Ovary (tissue), 9 donors: ENCODE measurements around the gene TRIM63. TPM values are rescaled to one million over a fixed set of nuclear protein-coding genes. Genes with fewer than 3 reads are reported as not detected.

Experiments used
- DNase-seq, 5 donors: peaks; one replicate each; pipeline ENCODE4 v3.0.0-alpha.2; 2019 to 2020
- H3K27ac ChIP-seq, 2 donors: fragments of 200-600 bp; one replicate each; pipeline versions ENCODE4 v1.5.1 to v1.8.0; 2019 to 2022
- H3K27me3 ChIP-seq: fragments of 200-600 bp; one replicate; pipeline ENCODE4 v1.8.0; 2022
- H3K36me3 ChIP-seq: fragments of 200-600 bp; sonication (generic); one replicate; pipeline ENCODE4 v1.5.1; 2019
- H3K4me1 ChIP-seq: one replicate; pipeline ENCODE4 v1.8.1; 2013; ENCODE audit warnings: mild to moderate bottlenecking, moderate library complexity; ENCODE audit not compliant: insufficient read depth
- H3K4me3 ChIP-seq: fragments of 200-600 bp; sonication (generic); one replicate; pipeline ENCODE4 v1.5.1; 2017
- H3K9me3 ChIP-seq, 2 donors: fragments of 200-600 bp in 1 of 2; sonication (generic) in 1 of 2; one replicate each; pipeline versions ENCODE4 v1.5.1 to v1.8.1; 2013 to 2019; ENCODE audit warnings: mild to moderate bottlenecking in 1 of 2, moderate library complexity in 1 of 2
- CTCF ChIP-seq, 3 donors: fragments of 450-650 bp in 2 of 3; fragments of 200-600 bp in 1 of 3; IDR thresholded peaks; one replicate each; pipeline versions ENCODE4 v1.5.1 to v1.8.0; 2016 to 2022; ENCODE audit warnings: antibody characterized with exemption in 3 of 3, mild to moderate bottlenecking in 1 of 3
- EP300 ChIP-seq: sonication (generic); formaldehyde crosslinking; IDR thresholded peaks from one replicate; pipeline ENCODE4 v1.6.1; 2017; ENCODE audit warnings: antibody characterized with exemption
- POLR2A ChIP-seq: fragments of 450-650 bp; IDR thresholded peaks from one replicate; pipeline ENCODE4 v1.6.1; 2017; ENCODE audit warnings: antibody characterized with exemption, mild to moderate bottlenecking, moderate library complexity
- WGBS, 3 donors: extraction: QIAGEN DNeasy Blood & Tissue Kit in 1 of 3; methylation state at CpG; one replicate each; pipeline versions ENCODE4 v1.1.5 to v1.1.7; 2013 to 2017; 5-methylcytosine and 5-hydroxymethylcytosine counted together
- intact Hi-C, 4 donors: fragments of 100-400 bp; cut with DNase I; formaldehyde crosslinking; loops; one replicate each; pipeline versions ENCODE4 v1.11.0 to v1.15.1; 2022 to 2023
- polyA plus RNA-seq, 2 donors: library from polyadenylated mRNA; stranded (reverse); fragments of 200-250 nt in 1 of 2; fragments of 350-450 nt in 1 of 2; fragmentation: Illumina TruSeq in 1 of 2; extraction: RNeasy Lipid Tissue Mini Kit (QIAGEN cat#74804) in 1 of 2; gene quantifications; one replicate each; pipeline ENCODE4 v1.2.3, GENCODE V29; 2013 to 2014
- total RNA-seq, 7 donors: library from RNA; depleted of rRNA in 2 of 7; stranded (reverse); fragments of >200 nt in 2 of 7; fragmentation: NEBNext Ultra II Directional in 3 of 7; extraction: Animal tissue kit (Norgen Biotek cat#: 25700) in 3 of 7; gene quantifications; one replicate each; pipeline versions ENCODE4 v1.1.0 to v1.2.4, GENCODE V29; 2016 to 2023
- donor health status: DM: no; HTN: no; CAD: no; lungs with moderate emphysema.
- donor health status: DM: no; HTN: no; CAD: no.
- donor health status: Bipolar disorder and iron deficiency.
- donor health status: DM: yes; HTN: yes; CAD: no.
- donor health status: DM: no; HTN: no; CAD: no.
- donor health status: DM: yes; HTN: yes; CAD: no.

The TRIM63 gene
- total and polyA plus RNA-seq, 9 donors: 0.06 to 1.6 (median 0.20) TPM; not detected in 5

DNA sequence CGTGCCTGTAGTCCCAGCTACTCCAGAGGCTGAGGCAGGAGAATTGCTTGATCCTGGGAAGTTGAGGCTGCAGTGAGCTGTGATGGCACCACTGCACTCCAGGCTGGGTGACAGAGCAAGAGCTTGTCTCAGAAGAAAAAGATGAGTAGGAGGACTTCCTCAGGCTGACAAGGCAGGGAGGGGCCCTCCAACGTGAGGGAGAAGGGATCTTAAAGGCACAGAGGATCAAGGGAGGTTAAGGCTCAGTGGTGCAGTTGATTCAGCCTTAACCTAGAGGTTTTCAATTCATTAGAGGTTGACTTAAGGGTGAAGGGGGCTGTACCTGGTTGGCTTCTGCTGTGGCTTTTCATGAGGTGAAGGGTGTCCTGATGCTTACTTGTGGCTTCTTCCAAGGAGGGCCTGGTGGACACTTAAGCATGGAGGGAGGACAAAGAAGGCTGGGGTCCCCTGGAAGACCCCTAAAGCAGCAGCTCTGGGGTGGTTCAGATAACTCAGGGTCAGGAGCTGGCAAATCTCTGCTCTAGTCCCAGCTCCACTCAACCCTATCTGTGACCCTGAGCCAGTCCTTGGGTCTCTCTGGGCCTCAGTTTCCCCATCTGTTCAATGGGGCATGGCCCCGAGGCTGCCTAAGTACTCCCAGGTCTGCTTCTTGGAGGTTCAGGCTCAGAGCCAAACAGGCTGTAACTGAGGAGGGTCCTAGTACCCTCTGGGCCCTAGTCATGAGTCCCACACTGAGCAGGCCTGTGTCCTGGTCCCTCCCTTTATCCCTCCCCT, 39.5 kb downstream of the TRIM63 start:
- Histone ChIP-seq H3K27me3 (no peaks in the 10 kb centered on the region), H3K4me1 (no peaks in the 10 kb centered on the region), H3K36me3 (no peaks in the 10 kb centered on the region), H3K4me3 (no peak overlapping the region), H3K9me3 (no peaks in the 10 kb centered on the region), H3K27ac (no peak overlapping the region)
- DNase-seq: no peak
- intact Hi-C loops: no loop called here
- WGBS, 3 donors: 16 to 31% (median 22%) methylated on average over 2 to 3 of the region's 3 CpGs
- TF ChIP-seq EP300 (no peak), POLR2A (no peak), CTCF (IDR thresholded peaks at IDR 0.05) (no peak)

DNA sequence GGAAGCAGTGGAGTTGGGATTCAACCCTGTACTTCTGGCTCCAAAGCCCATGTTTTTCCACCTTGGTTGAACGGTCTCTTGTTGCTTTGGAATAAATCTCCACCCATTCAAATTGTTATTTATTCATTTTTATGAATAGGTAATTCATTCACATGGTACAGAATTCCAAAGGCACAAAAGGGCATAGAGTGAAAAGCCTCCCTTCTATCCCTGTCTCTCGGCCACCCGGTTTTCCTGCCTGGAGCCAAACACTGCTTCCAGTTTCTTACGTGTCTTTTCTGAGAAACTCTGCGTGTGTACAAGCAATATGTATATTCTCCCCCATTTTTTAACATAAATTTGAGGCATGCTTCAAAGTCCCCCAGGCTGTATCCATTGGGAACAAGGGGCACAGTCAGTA, 41.9 kb downstream of the TRIM63 start:
- Histone ChIP-seq H3K27me3 (no peaks in the 10 kb centered on the region), H3K36me3 (no peaks in the 10 kb centered on the region), H3K4me1 (peaks cover 18% of the 10 kb centered on the region), H3K4me3 (no peak overlapping the region), H3K27ac (no peak overlapping the region), H3K9me3 (no peaks in the 10 kb centered on the region)
- 54 to 69% (median 67%) methylated on average over 5 of the region's 5 CpGs for WGBS, 3 donors
- intact Hi-C loops: no loop called here
- DNase-seq: no peak
- TF ChIP-seq EP300 (no peak), CTCF (IDR thresholded peaks at IDR 0.05) (no peak), POLR2A (no peak)

DNA sequence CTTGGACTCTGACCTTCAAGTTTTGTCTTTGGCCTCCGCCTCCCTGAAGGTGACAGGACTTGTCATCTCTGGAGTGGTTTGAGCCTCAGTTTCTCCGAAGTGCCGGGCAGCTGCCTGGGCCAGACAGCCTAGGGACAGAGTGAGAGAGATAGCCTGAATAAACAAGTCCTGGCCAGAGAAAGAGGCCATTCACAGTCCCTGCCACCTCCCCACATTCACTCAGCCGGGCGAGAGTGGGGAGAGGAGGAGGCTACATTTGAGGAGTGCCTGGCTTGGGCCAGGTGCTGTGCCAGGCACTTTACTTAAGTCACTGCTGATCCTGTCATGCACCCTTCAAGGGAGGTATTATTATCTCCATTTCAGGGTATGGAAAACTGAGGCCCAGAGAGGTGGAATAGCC, 42.4 kb downstream of the TRIM63 start:
- no peak overlapping the region for H3K27ac ChIP-seq
- H3K27me3 ChIP-seq: no peaks in the 10 kb centered on the region
- no peak for DNase-seq
- intact Hi-C loops: no loop called here
- TF ChIP-seq EP300: no peak
- no peak for TF ChIP-seq POLR2A
- no peak for TF ChIP-seq CTCF (IDR thresholded peaks at IDR 0.05)
- WGBS, 3 donors: 82 to 88% (median 85%) methylated on average over 5 of the region's 5 CpGs
- H3K9me3 ChIP-seq: no peaks in the 10 kb centered on the region
- H3K4me3 ChIP-seq: no peak overlapping the region
- H3K36me3 ChIP-seq: no peaks in the 10 kb centered on the region
- H3K4me1 ChIP-seq: peaks cover 19% of the 10 kb centered on the region

GRCh38 chr1:26023826-26024225, 43.6 kb downstream of the TRIM63 start:
- WGBS, 3 donors: 85 to 88% (median 86%) methylated on average over 5 of the region's 5 CpGs
- H3K9me3 ChIP-seq: no peaks in the 10 kb centered on the region
- H3K4me1 ChIP-seq: peaks cover 24% of the 10 kb centered on the region
- TF ChIP-seq EP300: no peak
- no peak for TF ChIP-seq CTCF (IDR thresholded peaks at IDR 0.05)
- TF ChIP-seq POLR2A: no peak
- H3K4me3 ChIP-seq: no peak overlapping the region
- no peak overlapping the region for H3K27ac ChIP-seq
- no peaks in the 10 kb centered on the region for H3K36me3 ChIP-seq
- no peak for DNase-seq
- no peaks in the 10 kb centered on the region for H3K27me3 ChIP-seq
- intact Hi-C loops: no loop called here
